PC-3 (cell line): ENCODE results near the gene DYNLT3.

Source experiments
- CTCF ChIP-seq: fragments of 300-600 bp; sonication (generic); conservative IDR thresholded peaks from 2 replicates; pipeline ENCODE4 v1.5.1; 2017; ENCODE audit warnings: antibody characterized with exemption, low read depth, mild to moderate bottlenecking, low read length
- EZH2phosphoT487 ChIP-seq: fragments of 300-600 bp; sonication (generic); IDR thresholded peaks from 2 replicates; pipeline ENCODE4 v1.6.1; 2018; ENCODE audit warnings: mild to moderate bottlenecking, antibody characterized with exemption, low read length, borderline replicate concordance

- TF ChIP-seq CTCF (no peak), EZH2phosphoT487 (no peak)
Measured at GRCh38 chrX:37872303-37872655, 24.9 kb upstream of the DYNLT3 start.
